ENCODE data around the gene PKD2L2. TPM values are rescaled to one million over a fixed set of nuclear protein-coding genes. Genes with fewer than 3 reads are reported as not detected.

Gene PKD2L2
- total and polyA plus RNA-seq, 9 of the 15 experiments (the other 6 are each of a cell fraction or from before 2014, with no cell fraction given) = 0.08 to 0.25 (median 0.11) TPM; not detected in 5

GRCh38 chr5:137888863-137889759 is at the start of gene PKD2L2 (continued):
- TF ChIP-seq ZBTB34 (CRISPR knock-in tag; IDR thresholded peaks at IDR 0.05) (peak; percentile 65; the same call in 1 of the 2 replicates), PTRF (tag; IDR thresholded peaks at IDR 0.05) (no peak), CHAMP1 (IDR thresholded peaks at IDR 0.05) (peak; percentile 59), PPARD (CRISPR knock-in tag; IDR thresholded peaks at IDR 0.05) (no peak), RFX1 (IDR thresholded peaks at IDR 0.05) (no peak), ZSCAN32 (CRISPR knock-in tag; IDR thresholded peaks at IDR 0.05) (no peak), SMARCB1 (IDR thresholded peaks at IDR 0.05; ENCODE audit: insufficient read length, low read depth) (no peak), BRD4 (IDR thresholded peaks at IDR 0.05) (no peak; the same call in 1 of the 2 replicates), CREM (IDR thresholded peaks at IDR 0.05; ENCODE audit: low read depth) (peak; percentile 88), ZNF589 (CRISPR knock-in tag; IDR thresholded peaks at IDR 0.05; ENCODE audit: low read depth) (no peak), SREBF2 (CRISPR knock-in tag; IDR thresholded peaks at IDR 0.05) (no peak), ZNF184 (CRISPR knock-in tag; IDR thresholded peaks at IDR 0.05) (no peak)
- TF ChIP-seq, protein P1, sequence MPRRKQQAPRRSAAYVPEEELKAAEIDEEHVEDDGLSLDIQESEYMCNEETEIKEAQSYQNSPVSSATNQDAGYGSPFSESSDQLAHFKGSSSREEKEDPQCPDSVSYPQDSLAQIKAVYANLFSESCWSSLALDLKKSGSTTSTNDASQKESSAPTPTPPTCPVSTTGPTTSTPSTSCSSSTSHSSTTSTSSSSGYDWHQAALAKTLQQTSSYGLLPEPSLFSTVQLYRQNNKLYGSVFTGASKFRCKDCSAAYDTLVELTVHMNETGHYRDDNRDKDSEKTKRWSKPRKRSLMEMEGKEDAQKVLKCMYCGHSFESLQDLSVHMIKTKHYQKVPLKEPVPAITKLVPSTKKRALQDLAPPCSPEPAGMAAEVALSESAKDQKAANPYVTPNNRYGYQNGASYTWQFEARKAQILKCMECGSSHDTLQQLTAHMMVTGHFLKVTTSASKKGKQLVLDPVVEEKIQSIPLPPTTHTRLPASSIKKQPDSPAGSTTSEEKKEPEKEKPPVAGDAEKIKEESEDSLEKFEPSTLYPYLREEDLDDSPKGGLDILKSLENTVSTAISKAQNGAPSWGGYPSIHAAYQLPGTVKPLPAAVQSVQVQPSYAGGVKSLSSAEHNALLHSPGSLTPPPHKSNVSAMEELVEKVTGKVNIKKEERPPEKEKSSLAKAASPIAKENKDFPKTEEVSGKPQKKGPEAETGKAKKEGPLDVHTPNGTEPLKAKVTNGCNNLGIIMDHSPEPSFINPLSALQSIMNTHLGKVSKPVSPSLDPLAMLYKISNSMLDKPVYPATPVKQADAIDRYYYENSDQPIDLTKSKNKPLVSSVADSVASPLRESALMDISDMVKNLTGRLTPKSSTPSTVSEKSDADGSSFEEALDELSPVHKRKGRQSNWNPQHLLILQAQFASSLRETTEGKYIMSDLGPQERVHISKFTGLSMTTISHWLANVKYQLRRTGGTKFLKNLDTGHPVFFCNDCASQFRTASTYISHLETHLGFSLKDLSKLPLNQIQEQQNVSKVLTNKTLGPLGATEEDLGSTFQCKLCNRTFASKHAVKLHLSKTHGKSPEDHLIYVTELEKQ (CRISPR knock-in tag; IDR thresholded peaks at IDR 0.05) = no peak
